GM21381 (cell line): ENCODE measurements around the gene TMEM217.

Experiments
- ATAC-seq: cut with Tn5 transposase; IDR thresholded peaks from one replicate; pipeline ENCODE4 v1.9.1; 2021; ENCODE audit warnings: mild to moderate bottlenecking, moderate library complexity; ENCODE audit not compliant: unreplicated experiment

TMEM217 gene

GRCh38 chr6:37244430-37245310, 13.3 kb downstream of the TMEM217 start:
- no peak for ATAC-seq

- ATAC-seq = no peak
Observed at GRCh38 chr6:37243816-37244370, 14.1 kb downstream of the TMEM217 start.

GRCh38 chr6:37243131-37243815, 14.7 kb downstream of the TMEM217 start:
- ATAC-seq = no peak

GRCh38 chr6:37242429-37243052, 15.4 kb downstream of the TMEM217 start:
- no peak for ATAC-seq

- ATAC-seq = no peak
Observed at GRCh38 chr6:37241775-37242428, 16.0 kb downstream of the TMEM217 start.

GRCh38 chr6:37241131-37241530, 16.8 kb downstream of the TMEM217 start:
- no peak for ATAC-seq

- peak; percentile 69 for ATAC-seq
Observed at GRCh38 chr6:37239950-37240713, 17.8 kb downstream of the TMEM217 start.

- no peak for ATAC-seq
Observed at GRCh38 chr6:37239526-37239925, 18.4 kb downstream of the TMEM217 start.

- no peak for ATAC-seq
Observed at GRCh38 chr6:37238381-37238780, 19.6 kb downstream of the TMEM217 start.

GRCh38 chr6:37237789-37238188, 20.2 kb downstream of the TMEM217 start:
- ATAC-seq = no peak

GRCh38 chr6:37236921-37237320, 21.0 kb downstream of the TMEM217 start:
- no peak for ATAC-seq

- no peak for ATAC-seq
Observed at GRCh38 chr6:37233541-37233940, 24.4 kb downstream of the TMEM217 start.

- no peak for ATAC-seq
Observed at GRCh38 chr6:37232430-37233017, 25.4 kb downstream of the TMEM217 start.

GRCh38 chr6:37230104-37230503, 27.8 kb downstream of the TMEM217 start:
- ATAC-seq = no peak

- ATAC-seq = no peak
Observed at GRCh38 chr6:37225350-37226169, 32.4 kb downstream of the TMEM217 start.

GRCh38 chr6:37222992-37223391, 35.0 kb downstream of the TMEM217 start:
- no peak for ATAC-seq

- peak; percentile 87 for ATAC-seq
Observed at GRCh38 chr6:37222125-37222967, 35.6 kb downstream of the TMEM217 start.

GRCh38 chr6:37221585-37222124, 36.3 kb downstream of the TMEM217 start:
- peak; percentile 19 for ATAC-seq
